GM12872 (cell line): ENCODE results near the gene BMPR1B.

Experiments used
- CTCF ChIP-seq: IDR thresholded peaks from 3 replicates; pipeline ENCODE4 v1.5.1; 2011; ENCODE audit warnings: low read depth, mild to moderate bottlenecking, low read length, moderate library complexity; ENCODE audit not compliant: insufficient read depth

The BMPR1B gene

GRCh38 chr4:94744850-94745249 is 12.9 kb upstream of the BMPR1B start:
- no peak for TF ChIP-seq CTCF

- TF ChIP-seq CTCF: no peak
These were observed 11.0 kb upstream of the BMPR1B start for GRCh38 chr4:94746746-94747145.

GRCh38 chr4:94758141-94758699 is 465 bp downstream of the BMPR1B start:
- no peak for TF ChIP-seq CTCF

GRCh38 chr4:94758700-94759399 is 1.1 kb downstream of the BMPR1B start:
- TF ChIP-seq CTCF: no peak

GRCh38 chr4:94759767-94760211 is 2.0 kb downstream of the BMPR1B start:
- TF ChIP-seq CTCF: no peak

GRCh38 chr4:94762326-94762725 is 4.6 kb downstream of the BMPR1B start:
- no peak for TF ChIP-seq CTCF

- TF ChIP-seq CTCF: no peak
These were observed 5.2 kb downstream of the BMPR1B start for GRCh38 chr4:94763005-94763404.
